CD4-positive, alpha-beta T cell treated with Interleukin-12 subunit alpha and Interleukin-12 subunit beta, for 1 hour (primary cell): ENCODE data around the gene CALN1.

Source experiments
- DNase-seq: peaks from one replicate; pipeline ENCODE4 v3.0.0-alpha.2; 2020

CALN1 gene

GRCh38 chr7:72321637-72322036 is 90.5 kb downstream of the CALN1 start:
- no peak for DNase-seq

- no peak for DNase-seq
These were observed 91.1 kb downstream of the CALN1 start for GRCh38 chr7:72321081-72321480.

GRCh38 chr7:72317341-72317740 is 94.8 kb downstream of the CALN1 start:
- DNase-seq: no peak

GRCh38 chr7:72316148-72316547 is 96.0 kb downstream of the CALN1 start:
- DNase-seq: no peak

- no peak for DNase-seq
These were observed 98.2 kb downstream of the CALN1 start for GRCh38 chr7:72313906-72314305.

GRCh38 chr7:72310301-72310700 is 101.8 kb downstream of the CALN1 start:
- no peak for DNase-seq

- no peak for DNase-seq
These were observed 102.7 kb downstream of the CALN1 start for GRCh38 chr7:72309476-72309875.

- no peak for DNase-seq
These were observed 103.2 kb downstream of the CALN1 start for GRCh38 chr7:72308986-72309385.

- no peak for DNase-seq
These were observed 104.6 kb downstream of the CALN1 start for GRCh38 chr7:72307566-72307965.

- no peak for DNase-seq
These were observed 113.2 kb downstream of the CALN1 start for GRCh38 chr7:72298912-72299311.

- no peak for DNase-seq
These were observed 114.0 kb downstream of the CALN1 start for GRCh38 chr7:72298091-72298490.

GRCh38 chr7:72297636-72298035 is 114.5 kb downstream of the CALN1 start:
- DNase-seq: no peak

GRCh38 chr7:72292794-72293193 is 119.3 kb downstream of the CALN1 start:
- DNase-seq: no peak

GRCh38 chr7:72292118-72292517 is 120.0 kb downstream of the CALN1 start:
- DNase-seq: no peak

GRCh38 chr7:72286519-72286918 is 125.6 kb downstream of the CALN1 start:
- DNase-seq: no peak

- no peak for DNase-seq
These were observed 128.8 kb downstream of the CALN1 start for GRCh38 chr7:72283309-72283708.

- no peak for DNase-seq
These were observed 130.8 kb downstream of the CALN1 start for GRCh38 chr7:72281308-72281707.

- DNase-seq: no peak
These were observed 132.9 kb downstream of the CALN1 start for GRCh38 chr7:72279203-72279602.

GRCh38 chr7:72278550-72278949 is 133.6 kb downstream of the CALN1 start:
- DNase-seq: no peak

- DNase-seq: no peak
These were observed 136.6 kb downstream of the CALN1 start for GRCh38 chr7:72275382-72276070.

GRCh38 chr7:72272479-72272878 is 139.7 kb downstream of the CALN1 start:
- DNase-seq: no peak

GRCh38 chr7:72268796-72269195 is 143.3 kb downstream of the CALN1 start:
- no peak for DNase-seq

- DNase-seq: no peak
These were observed 144.0 kb downstream of the CALN1 start for GRCh38 chr7:72268090-72268489.

GRCh38 chr7:72267291-72267800 is 144.8 kb downstream of the CALN1 start:
- no peak for DNase-seq

- no peak for DNase-seq
These were observed 145.4 kb downstream of the CALN1 start for GRCh38 chr7:72266771-72267170.
